DND-41 (cell line): Measurements from ENCODE around the gene NCK2.

ENCODE experiments used
- CTCF ChIP-seq: IDR thresholded peaks from 2 replicates; pipeline ENCODE4 v1.5.1; 2012; ENCODE audit warnings: borderline replicate concordance, low read length, moderate library complexity, mild to moderate bottlenecking; ENCODE audit not compliant: poor library complexity, severe bottlenecking; ENCODE audit errors: extremely low read depth
- EZH2 ChIP-seq: IDR thresholded peaks from 3 replicates; pipeline ENCODE4 v1.6.1; 2012; ENCODE audit warnings: borderline replicate concordance, low read depth, mild to moderate bottlenecking, moderate library complexity, low read length, inconsistent platforms; ENCODE audit not compliant: severe bottlenecking

GRCh38 chr2:105889046-105889445 is 144.3 kb downstream of the NCK2 start:
- TF ChIP-seq CTCF (no peak), EZH2 (no peak)
